Activated CD8-positive, alpha-beta memory T cell treated with anti-CD3 and anti-CD28 coated beads, Interleukin-2, amount 10 ng/mL, durations not matched to agents 7 days and 5 days (primary cell): ENCODE data around the gene JAKMIP2. TPM values are rescaled to one million over a fixed set of nuclear protein-coding genes. Genes with fewer than 3 reads are reported as not detected.
A peak's percentile ranks its signal among the peaks of the same experiment; 100 is the strongest.
"Not testable (repeated sequence)": the region's sequence is repeated elsewhere in the genome, so short reads cannot be mapped to it uniquely, and the experiment has no call there.

Experiments used
- ATAC-seq: fragments of 150-1000 bp; cut with Tn5 transposase; one replicate; pipeline ENCODE4 v1.10.0; 2021; ENCODE audit warnings: moderate library complexity
- CTCF ChIA-PET: fragments of 350-600 bp; sonication (Branson Sonifier 250); formaldehyde crosslinking; loops from one replicate; lab custom pipeline; 2021; ENCODE audit warnings: antibody characterized with exemption; lab: Charles Lee
- DNase-seq: peaks from one replicate; pipeline ENCODE4 v3.0.0-alpha.2; 2020
- H3K27ac Mint-ChIP-seq: one replicate; pipeline ENCODE4 v1.8.0; 2021; ENCODE audit warnings: mild to moderate bottlenecking, mixed read lengths
- H3K27me3 Mint-ChIP-seq: one replicate; pipeline ENCODE4 v1.8.0; 2021; ENCODE audit warnings: mixed read lengths
- H3K36me3 Mint-ChIP-seq: one replicate; pipeline ENCODE4 v1.8.0; 2021; ENCODE audit warnings: mild to moderate bottlenecking, mixed read lengths
- H3K4me1 Mint-ChIP-seq: one replicate; pipeline ENCODE4 v1.8.0; 2021; ENCODE audit warnings: mixed read lengths
- H3K4me3 Mint-ChIP-seq: one replicate; pipeline ENCODE4 v1.8.0; 2021; ENCODE audit warnings: mild to moderate bottlenecking, moderate library complexity, mixed read lengths
- H3K9me3 Mint-ChIP-seq: one replicate; pipeline ENCODE4 v1.8.0; 2022; ENCODE audit warnings: low read depth, mixed read lengths
- total RNA-seq, 2 experiments: library from RNA; stranded (reverse); gene quantifications; one replicate each; pipeline ENCODE4 v1.2.3, GENCODE V29; 2021

Gene JAKMIP2
- total RNA-seq, 2 experiments from 2014 or later, result 5.2 to 6.1 TPM

DNA sequence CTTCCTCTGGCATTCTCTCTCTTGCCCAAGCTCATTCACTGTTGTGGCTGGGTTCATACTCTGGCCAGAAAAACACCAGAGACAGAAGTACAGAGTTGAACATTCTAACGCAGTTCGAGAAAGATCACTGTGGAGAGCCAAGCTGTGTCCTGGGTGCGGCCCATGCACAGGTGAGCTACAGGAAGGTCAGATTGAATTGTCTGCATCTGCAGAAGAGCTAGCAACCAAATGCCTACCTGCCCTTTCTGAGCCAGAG lies 145.9 kb downstream of the JAKMIP2 start:
- Mint-ChIP-seq H3K36me3 (no peaks in the 10 kb centered on the region), H3K4me3 (no peak overlapping the region), H3K4me1 (no peaks in the 10 kb centered on the region), H3K9me3 (no peaks in the 10 kb centered on the region), H3K27ac (no peak overlapping the region), H3K27me3 (no peaks in the 10 kb centered on the region)
- CTCF ChIA-PET, result interaction anchor here (1.2 kb wide), 1 partner anchor 9 kb away, joined by 3 read pairs; no protein-coding TSS in a partner anchor
- ATAC-seq (no peak), DNase-seq (no peak)

GRCh38 chr5:147635882-147636728 lies 146.4 kb downstream of the JAKMIP2 start:
- H3K36me3 Mint-ChIP-seq, result no peaks in the 10 kb centered on the region
- H3K4me3 Mint-ChIP-seq, result no peak overlapping the region
- H3K27ac Mint-ChIP-seq, result no peak overlapping the region
- ATAC-seq, result no peak
- H3K27me3 Mint-ChIP-seq, result no peaks in the 10 kb centered on the region
- H3K9me3 Mint-ChIP-seq, result no peaks in the 10 kb centered on the region
- no peak for DNase-seq
- no peaks in the 10 kb centered on the region for H3K4me1 Mint-ChIP-seq
- CTCF ChIA-PET, result interaction anchor here (1.2 kb wide), 1 partner anchor 8 kb away, joined by 3 read pairs; no protein-coding TSS in a partner anchor

DNA sequence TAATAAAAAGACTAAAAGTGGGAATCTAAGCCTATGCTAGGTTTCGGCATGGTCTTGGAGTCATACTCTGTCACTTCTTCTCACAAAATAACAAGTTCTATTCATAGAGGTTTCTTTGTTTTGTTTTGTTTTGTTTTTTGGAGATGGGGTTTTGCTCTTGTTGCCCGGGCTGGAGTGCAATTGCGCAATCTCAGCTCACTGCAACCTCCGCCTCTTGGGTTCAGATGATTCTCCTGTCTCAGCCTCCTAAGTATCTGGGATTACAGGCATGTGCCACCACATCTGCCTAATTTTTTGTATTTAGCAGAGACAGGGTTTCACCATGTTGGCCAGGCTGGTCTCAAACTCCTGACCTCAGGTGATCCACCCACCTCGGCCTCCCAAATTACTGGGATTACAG lies 147.1 kb downstream of the JAKMIP2 start:
- DNase-seq, H3K27ac Mint-ChIP-seq, H3K9me3 Mint-ChIP-seq, ATAC-seq, H3K4me1 Mint-ChIP-seq, CTCF ChIA-PET, H3K27me3 Mint-ChIP-seq, H3K4me3 Mint-ChIP-seq, H3K36me3 Mint-ChIP-seq: not testable (repeated sequence)

- Mint-ChIP-seq H3K4me1 (no peaks in the 10 kb centered on the region), H3K9me3 (no peaks in the 10 kb centered on the region), H3K27ac (no peak overlapping the region), H3K36me3 (no peaks in the 10 kb centered on the region), H3K4me3 (no peak overlapping the region), H3K27me3 (no peaks in the 10 kb centered on the region)
- no peak for ATAC-seq
- CTCF ChIA-PET, result interaction anchor here (2.1 kb wide), 1 partner anchor 190 kb away, joined by 5 read pairs; no protein-coding TSS in a partner anchor
- no peak for DNase-seq
Observed at GRCh38 chr5:147633173-147633572, 149.4 kb downstream of the JAKMIP2 start.

GRCh38 chr5:147631428-147632003 lies 151.0 kb downstream of the JAKMIP2 start:
- CTCF ChIA-PET, result interaction anchor here (2.1 kb wide), 1 partner anchor 191 kb away, joined by 5 read pairs; no protein-coding TSS in a partner anchor
- H3K27ac Mint-ChIP-seq, result no peak overlapping the region
- no peaks in the 10 kb centered on the region for H3K4me1 Mint-ChIP-seq
- ATAC-seq, result no peak
- DNase-seq, result no peak
- no peaks in the 10 kb centered on the region for H3K9me3 Mint-ChIP-seq
- H3K36me3 Mint-ChIP-seq, result no peaks in the 10 kb centered on the region
- H3K27me3 Mint-ChIP-seq, result no peaks in the 10 kb centered on the region
- no peak overlapping the region for H3K4me3 Mint-ChIP-seq

GRCh38 chr5:147629196-147629595 lies 153.3 kb downstream of the JAKMIP2 start:
- Mint-ChIP-seq H3K27me3 (no peaks in the 10 kb centered on the region), H3K36me3 (no peaks in the 10 kb centered on the region), H3K4me1 (no peaks in the 10 kb centered on the region), H3K4me3 (no peak overlapping the region), H3K27ac (no peak overlapping the region), H3K9me3 (no peaks in the 10 kb centered on the region)
- ATAC-seq, result no peak
- CTCF ChIA-PET, result interaction anchor here (1.0 to 2.3 kb wide), 4 partner anchors 10 to 194 kb away, joined by 3 to 18 read pairs (median 4); no protein-coding TSS in a partner anchor
- no peak for DNase-seq

GRCh38 chr5:147628058-147628895 lies 154.3 kb downstream of the JAKMIP2 start:
- no peaks in the 10 kb centered on the region for H3K36me3 Mint-ChIP-seq
- CTCF ChIA-PET, result interaction anchor here (0.7 to 3.1 kb wide), 18 partner anchors 9 to 1103 kb away, joined by 3 to 38 read pairs (median 4); partner anchors contain the start of gene JAKMIP2
- no peaks in the 10 kb centered on the region for H3K27me3 Mint-ChIP-seq
- no peak overlapping the region for H3K4me3 Mint-ChIP-seq
- H3K27ac Mint-ChIP-seq, result no peak overlapping the region
- no peaks in the 10 kb centered on the region for H3K9me3 Mint-ChIP-seq
- no peaks in the 10 kb centered on the region for H3K4me1 Mint-ChIP-seq
- DNase-seq, result peak; percentile 68
- peak; percentile 68 for ATAC-seq

GRCh38 chr5:147626464-147626863 lies 156.1 kb downstream of the JAKMIP2 start:
- no peaks in the 10 kb centered on the region for H3K9me3 Mint-ChIP-seq
- H3K27me3 Mint-ChIP-seq, result no peaks in the 10 kb centered on the region
- CTCF ChIA-PET, result interaction anchor here (2.0 to 3.1 kb wide), 2 partner anchors 197 to 199 kb away, joined by 9 to 38 read pairs; no protein-coding TSS in a partner anchor
- H3K36me3 Mint-ChIP-seq, result no peaks in the 10 kb centered on the region
- no peak for ATAC-seq
- H3K4me1 Mint-ChIP-seq, result no peaks in the 10 kb centered on the region
- no peak overlapping the region for H3K27ac Mint-ChIP-seq
- DNase-seq, result no peak
- no peak overlapping the region for H3K4me3 Mint-ChIP-seq

GRCh38 chr5:147621016-147621415 lies 161.5 kb downstream of the JAKMIP2 start:
- peaks cover 2% of the 10 kb centered on the region for H3K36me3 Mint-ChIP-seq
- no peak for DNase-seq
- H3K27ac Mint-ChIP-seq, result no peak overlapping the region
- no peaks in the 10 kb centered on the region for H3K27me3 Mint-ChIP-seq
- H3K4me1 Mint-ChIP-seq, result no peaks in the 10 kb centered on the region
- no peak overlapping the region for H3K4me3 Mint-ChIP-seq
- no peaks in the 10 kb centered on the region for H3K9me3 Mint-ChIP-seq
- ATAC-seq, result no peak
- CTCF ChIA-PET, result interaction anchor here (0.6 kb wide), 1 partner anchor 167 kb away, joined by 3 read pairs; no protein-coding TSS in a partner anchor

- no peaks in the 10 kb centered on the region for H3K27me3 Mint-ChIP-seq
- H3K4me1 Mint-ChIP-seq, result no peaks in the 10 kb centered on the region
- H3K27ac Mint-ChIP-seq, result no peak overlapping the region
- ATAC-seq (no peak), DNase-seq (no peak)
- no peaks in the 10 kb centered on the region for H3K9me3 Mint-ChIP-seq
- no peak overlapping the region for H3K4me3 Mint-ChIP-seq
- CTCF ChIA-PET, result no interaction called here
- peaks cover 2% of the 10 kb centered on the region for H3K36me3 Mint-ChIP-seq
Observed at GRCh38 chr5:147619281-147619878, 163.1 kb downstream of the JAKMIP2 start.

GRCh38 chr5:147617711-147618350 lies 164.7 kb downstream of the JAKMIP2 start:
- CTCF ChIA-PET, result interaction anchor here (1.2 kb wide), 1 partner anchor 205 kb away, joined by 3 read pairs; no protein-coding TSS in a partner anchor
- H3K36me3 Mint-ChIP-seq, result peaks cover 2% of the 10 kb centered on the region
- H3K27me3 Mint-ChIP-seq, result no peaks in the 10 kb centered on the region
- H3K4me3 Mint-ChIP-seq, result no peak overlapping the region
- no peak for DNase-seq
- ATAC-seq, result no peak
- H3K9me3 Mint-ChIP-seq, result no peaks in the 10 kb centered on the region
- no peaks in the 10 kb centered on the region for H3K4me1 Mint-ChIP-seq
- no peak overlapping the region for H3K27ac Mint-ChIP-seq

GRCh38 chr5:147617191-147617606 lies 165.3 kb downstream of the JAKMIP2 start:
- peaks cover 2% of the 10 kb centered on the region for H3K36me3 Mint-ChIP-seq

More at GRCh38 chr5:147617191-147617606, 165.3 kb downstream of the JAKMIP2 start:
- no peaks in the 10 kb centered on the region for H3K4me1 Mint-ChIP-seq
- no peaks in the 10 kb centered on the region for H3K9me3 Mint-ChIP-seq
- no peak overlapping the region for H3K4me3 Mint-ChIP-seq
- no peak overlapping the region for H3K27ac Mint-ChIP-seq
- no peak for ATAC-seq
- no peak for DNase-seq
- H3K27me3 Mint-ChIP-seq, result no peaks in the 10 kb centered on the region
- CTCF ChIA-PET, result interaction anchor here (1.2 to 1.9 kb wide), 2 partner anchors 11 to 206 kb away, joined by 3 to 5 read pairs; no protein-coding TSS in a partner anchor
